NCI-H345 treated with DMSO at 0.1 percent for 48 hours (cell line): ENCODE measurements around the gene SLC49A3.
"Not testable (repeated sequence)": the region's sequence is repeated elsewhere in the genome, so short reads cannot be mapped to it uniquely, and the experiment has no call there.

Experiments used
- DNase-seq: peaks from one replicate; lab custom pipeline; 2025; ENCODE audit not compliant: unreplicated experiment; lab: John Stamatoyannopoulos, UW

Gene SLC49A3

GRCh38 chr4:681736-682451, 7.1 kb downstream of the SLC49A3 start:
- peak; percentile 20 for DNase-seq

GRCh38 chr4:680928-681645, 7.9 kb downstream of the SLC49A3 start:
- no peak for DNase-seq

GRCh38 chr4:680551-680927, 8.4 kb downstream of the SLC49A3 start:
- DNase-seq, result no peak

GRCh38 chr4:680091-680490, 8.9 kb downstream of the SLC49A3 start:
- DNase-seq, result no peak

GRCh38 chr4:679629-680028, 9.3 kb downstream of the SLC49A3 start:
- DNase-seq, result no peak

GRCh38 chr4:679104-679481, 9.9 kb downstream of the SLC49A3 start:
- no peak for DNase-seq

GRCh38 chr4:678331-679103, 10.4 kb downstream of the SLC49A3 start:
- no peak for DNase-seq

- peak; percentile 15 for DNase-seq
Measured at GRCh38 chr4:677431-678293, 11.3 kb downstream of the SLC49A3 start.

GRCh38 chr4:676871-677235, 12.1 kb downstream of the SLC49A3 start:
- no peak for DNase-seq

GRCh38 chr4:675980-676870, 12.7 kb downstream of the SLC49A3 start:
- DNase-seq, result no peak

- DNase-seq, result no peak
Measured at GRCh38 chr4:675036-675882, 13.7 kb downstream of the SLC49A3 start.

GRCh38 chr4:674172-675035, 14.5 kb downstream of the SLC49A3 start, which contains the start of the genes ATP5ME and MYL5:
TSS of gene ATP5ME (minus strand) at chr4:674276. CDS start at chr4:674247, 29 bp downstream.
TSS of gene MYL5 (plus strand) at chr4:674542. CDS start at chr4:678027, 3,485 bp downstream.
- peak; percentile 78 for DNase-seq

GRCh38 chr4:673349-674091, 15.4 kb downstream of the SLC49A3 start:
- no peak for DNase-seq

GRCh38 chr4:671769-672168, 17.2 kb downstream of the SLC49A3 start:
- no peak for DNase-seq

GRCh38 chr4:669806-670559, 19.0 kb downstream of the SLC49A3 start:
- DNase-seq, result not testable (repeated sequence)

- not testable (repeated sequence) for DNase-seq
Measured at GRCh38 chr4:668219-668618, 20.7 kb downstream of the SLC49A3 start.

- no peak for DNase-seq
Measured at GRCh38 chr4:667545-667925, 21.4 kb downstream of the SLC49A3 start.
